HFF-Myc (cell line): ENCODE results near the gene CALU.

ENCODE experiments used
- DNase-seq: peaks from one replicate; pipeline ENCODE4 v3.0.0-alpha.2; 2011; ENCODE audit warnings: low read depth; ENCODE audit errors: extremely low read depth
- H3K4me3 ChIP-seq: replicated peaks from 2 replicates; pipeline ENCODE4 v1.5.1; 2011; ENCODE audit warnings: low read depth, mild to moderate bottlenecking, control low read depth, low read length
- CTCF ChIP-seq: IDR thresholded peaks from 2 replicates; pipeline ENCODE4 v1.5.1; 2012; ENCODE audit warnings: mild to moderate bottlenecking, low read depth, low read length, control low read depth; ENCODE audit errors: missing control alignments

Gene CALU

GRCh38 chr7:128799451-128799850 is 60.3 kb downstream of the CALU start:
- no peak for DNase-seq
- TF ChIP-seq CTCF = no peak
- H3K4me3 ChIP-seq = no peak overlapping the region

- no peak for TF ChIP-seq CTCF
- H3K4me3 ChIP-seq = no peak overlapping the region
- no peak for DNase-seq
Measured at GRCh38 chr7:128800567-128800966, 61.4 kb downstream of the CALU start.

- no peak for DNase-seq
- H3K4me3 ChIP-seq = no peak overlapping the region
- no peak for TF ChIP-seq CTCF
Measured at GRCh38 chr7:128801003-128801402, 61.8 kb downstream of the CALU start.

- DNase-seq = no peak
- no peak overlapping the region for H3K4me3 ChIP-seq
- no peak for TF ChIP-seq CTCF
Measured at GRCh38 chr7:128801667-128802418, 62.7 kb downstream of the CALU start.

GRCh38 chr7:128804484-128804883 is 65.3 kb downstream of the CALU start:
- TF ChIP-seq CTCF = no peak
- no peak overlapping the region for H3K4me3 ChIP-seq
- DNase-seq = no peak

GRCh38 chr7:128805225-128805624 is 66.1 kb downstream of the CALU start:
- H3K4me3 ChIP-seq = no peak overlapping the region
- no peak for TF ChIP-seq CTCF

GRCh38 chr7:128807191-128807590 is 68.0 kb downstream of the CALU start:
- no peak for DNase-seq
- no peak for TF ChIP-seq CTCF
- H3K4me3 ChIP-seq = no peak overlapping the region

More at GRCh38 chr7:128805225-128805624, 66.1 kb downstream of the CALU start:
- DNase-seq = no peak
